Activated B cell treated with CpG ODN at 0.5 μM for 24 hours (primary cell): Measurements from ENCODE around the gene YY1. TPM values are rescaled to one million over a fixed set of nuclear protein-coding genes. Genes with fewer than 3 reads are reported as not detected.
A peak's percentile ranks its signal among the peaks of the same experiment; 100 is the strongest.
"Not testable (repeated sequence)": the region's sequence is repeated elsewhere in the genome, so short reads cannot be mapped to it uniquely, and the experiment has no call there.

Source experiments
- ATAC-seq: fragments of 200-7000 bp; cut with Tn5 transposase; one replicate; pipeline ENCODE4 v1.10.0; 2021; ENCODE audit warnings: low read depth, mild to moderate bottlenecking, moderate library complexity
- CTCF ChIA-PET: fragments of 350-600 bp; sonication (Branson Sonifier 250); formaldehyde crosslinking; loops from one replicate; lab custom pipeline; 2021; ENCODE audit warnings: antibody characterized with exemption; lab: Charles Lee
- POLR2A ChIA-PET: fragments of 350-600 bp; sonication (Branson Sonifier 250); formaldehyde crosslinking; loops from one replicate; lab custom pipeline; 2021; ENCODE audit warnings: antibody characterized with exemption; lab: Charles Lee
- DNase-seq: peaks from one replicate; pipeline ENCODE4 v3.0.0; 2022
- H3K27ac Mint-ChIP-seq: one replicate; pipeline ENCODE4 v1.8.0; 2020; ENCODE audit warnings: mixed read lengths
- H3K27me3 Mint-ChIP-seq: one replicate; pipeline ENCODE4 v1.8.0; 2021; ENCODE audit warnings: mixed read lengths
- H3K36me3 Mint-ChIP-seq: one replicate; pipeline ENCODE4 v1.8.0; 2021; ENCODE audit warnings: low read depth, mixed read lengths
- H3K4me1 Mint-ChIP-seq: one replicate; pipeline ENCODE4 v1.8.0; 2021; ENCODE audit warnings: mixed read lengths
- H3K4me3 Mint-ChIP-seq: one replicate; pipeline ENCODE4 v1.8.0; 2020; ENCODE audit warnings: mild to moderate bottlenecking, mixed read lengths
- H3K9me3 Mint-ChIP-seq: one replicate; pipeline ENCODE4 v1.8.0; 2020; ENCODE audit warnings: mixed read lengths
- intact Hi-C: fragments of 100-400 bp; cut with micrococcal nuclease; formaldehyde crosslinking; loops from one replicate; pipeline ENCODE4 v1.15.1; 2024
- total RNA-seq: library from RNA; stranded (reverse); gene quantifications from 2 replicates; pipeline ENCODE4 v1.2.3, GENCODE V29; 2022
- TF ChIP-seq, protein P1 (sequence below): fragments of 200-600 bp; IDR thresholded peaks from one replicate; pipeline ENCODE4 v1.8.0; 2022; ENCODE audit warnings: antibody characterized with exemption, mild to moderate bottlenecking

YY1 gene
- total RNA-seq, 1 donor from 2014 or later: 72.6 TPM

DNA sequence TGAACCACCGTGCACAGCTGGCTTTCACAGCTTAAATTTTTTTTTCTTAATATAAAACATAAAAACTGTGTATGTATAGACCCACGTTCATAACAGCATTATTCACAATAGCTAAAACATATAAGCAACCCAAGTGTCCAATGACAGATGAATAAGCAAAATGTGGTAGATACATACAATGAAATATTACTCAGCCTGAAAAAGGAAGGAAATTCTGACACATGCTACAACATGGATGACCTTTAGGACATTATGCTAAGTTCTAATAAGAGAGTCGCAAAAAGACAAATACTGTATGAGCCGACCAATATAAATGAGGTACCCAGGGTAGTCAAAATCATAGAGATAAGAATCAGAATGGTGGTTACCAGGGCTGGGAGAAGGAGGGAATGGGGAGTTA, 13.8 kb upstream of the YY1 start:
- TF ChIP-seq, protein P1, sequence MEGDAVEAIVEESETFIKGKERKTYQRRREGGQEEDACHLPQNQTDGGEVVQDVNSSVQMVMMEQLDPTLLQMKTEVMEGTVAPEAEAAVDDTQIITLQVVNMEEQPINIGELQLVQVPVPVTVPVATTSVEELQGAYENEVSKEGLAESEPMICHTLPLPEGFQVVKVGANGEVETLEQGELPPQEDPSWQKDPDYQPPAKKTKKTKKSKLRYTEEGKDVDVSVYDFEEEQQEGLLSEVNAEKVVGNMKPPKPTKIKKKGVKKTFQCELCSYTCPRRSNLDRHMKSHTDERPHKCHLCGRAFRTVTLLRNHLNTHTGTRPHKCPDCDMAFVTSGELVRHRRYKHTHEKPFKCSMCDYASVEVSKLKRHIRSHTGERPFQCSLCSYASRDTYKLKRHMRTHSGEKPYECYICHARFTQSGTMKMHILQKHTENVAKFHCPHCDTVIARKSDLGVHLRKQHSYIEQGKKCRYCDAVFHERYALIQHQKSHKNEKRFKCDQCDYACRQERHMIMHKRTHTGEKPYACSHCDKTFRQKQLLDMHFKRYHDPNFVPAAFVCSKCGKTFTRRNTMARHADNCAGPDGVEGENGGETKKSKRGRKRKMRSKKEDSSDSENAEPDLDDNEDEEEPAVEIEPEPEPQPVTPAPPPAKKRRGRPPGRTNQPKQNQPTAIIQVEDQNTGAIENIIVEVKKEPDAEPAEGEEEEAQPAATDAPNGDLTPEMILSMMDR: no peak
- no peak overlapping the region for H3K27ac Mint-ChIP-seq
- intact Hi-C loops: no loop called here

DNA sequence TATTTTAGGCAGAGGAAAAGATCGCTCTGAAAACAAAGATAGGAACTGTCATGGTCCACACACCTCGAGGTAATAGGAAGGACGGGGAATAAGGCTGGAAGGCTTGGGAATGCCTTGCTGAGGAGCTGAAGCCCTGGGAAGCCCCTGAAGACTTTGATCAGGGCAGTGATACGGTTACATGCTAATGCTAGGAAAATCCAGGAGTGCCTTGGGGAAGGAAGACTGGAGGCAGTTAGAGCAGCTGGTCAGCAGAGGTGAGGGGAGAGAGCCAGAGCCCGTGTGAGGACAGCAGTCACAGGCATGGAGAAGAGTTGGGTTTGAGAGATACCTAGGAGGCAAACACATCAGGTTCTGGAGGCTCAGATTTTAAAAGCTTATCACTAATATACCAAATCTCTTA, 8.6 kb upstream of the YY1 start:
- peaks cover 13% of the 10 kb centered on the region for H3K4me1 Mint-ChIP-seq
- no peak overlapping the region for H3K4me3 Mint-ChIP-seq
- ChIA-PET POLR2A (interaction anchor here (1.0 kb wide), 2 partner anchors 9 to 10 kb away, joined by 3 read pairs; no protein-coding TSS in a partner anchor), CTCF (no interaction called here)
- H3K9me3 Mint-ChIP-seq: no peaks in the 10 kb centered on the region
- no peaks in the 10 kb centered on the region for H3K27me3 Mint-ChIP-seq
- H3K36me3 Mint-ChIP-seq: peaks cover 25% of the 10 kb centered on the region
- no peak for DNase-seq
- no peak for ATAC-seq
- intact Hi-C loops: loop anchor here (10.0 kb wide), 1 partner anchor 626 kb away; the partner anchor contains the start of gene CCDC85C
- no peak overlapping the region for H3K27ac Mint-ChIP-seq
- TF ChIP-seq, protein P1: no peak

More for the DNA sequence above, 13.8 kb upstream of the YY1 start:
- DNase-seq: no peak
- Mint-ChIP-seq H3K36me3 (peaks cover 9% of the 10 kb centered on the region), H3K4me1 (peaks cover 21% of the 10 kb centered on the region), H3K27me3 (no peaks in the 10 kb centered on the region), H3K9me3 (no peaks in the 10 kb centered on the region), H3K4me3 (no peak overlapping the region)
- CTCF ChIA-PET: interaction anchor here (1.1 kb wide), 1 partner anchor 32 kb away, joined by 4 read pairs; no protein-coding TSS in a partner anchor
- no peak for ATAC-seq
- POLR2A ChIA-PET: no interaction called here

- Mint-ChIP-seq H3K27ac (no peak overlapping the region), H3K4me1 (peaks cover 33% of the 10 kb centered on the region), H3K36me3 (peaks cover 27% of the 10 kb centered on the region), H3K4me3 (no peak overlapping the region), H3K27me3 (no peaks in the 10 kb centered on the region), H3K9me3 (no peaks in the 10 kb centered on the region)
- no peak for ATAC-seq
- DNase-seq: no peak
- TF ChIP-seq, protein P1: no peak
- ChIA-PET POLR2A (interaction anchor here (2.4 to 2.9 kb wide), 2 partner anchors 10 to 20 kb away, joined by 9 to 14 read pairs; no protein-coding TSS in a partner anchor), CTCF (interaction anchor here (2.0 kb wide), 1 partner anchor 42 kb away, joined by 4 read pairs; no protein-coding TSS in a partner anchor)
- intact Hi-C loops: loop anchor here (10.0 kb wide), 1 partner anchor 630 kb away; the partner anchor contains the start of gene CCDC85C
Measured at GRCh38 chr14:100234511-100234910, 4.4 kb upstream of the YY1 start.

DNA sequence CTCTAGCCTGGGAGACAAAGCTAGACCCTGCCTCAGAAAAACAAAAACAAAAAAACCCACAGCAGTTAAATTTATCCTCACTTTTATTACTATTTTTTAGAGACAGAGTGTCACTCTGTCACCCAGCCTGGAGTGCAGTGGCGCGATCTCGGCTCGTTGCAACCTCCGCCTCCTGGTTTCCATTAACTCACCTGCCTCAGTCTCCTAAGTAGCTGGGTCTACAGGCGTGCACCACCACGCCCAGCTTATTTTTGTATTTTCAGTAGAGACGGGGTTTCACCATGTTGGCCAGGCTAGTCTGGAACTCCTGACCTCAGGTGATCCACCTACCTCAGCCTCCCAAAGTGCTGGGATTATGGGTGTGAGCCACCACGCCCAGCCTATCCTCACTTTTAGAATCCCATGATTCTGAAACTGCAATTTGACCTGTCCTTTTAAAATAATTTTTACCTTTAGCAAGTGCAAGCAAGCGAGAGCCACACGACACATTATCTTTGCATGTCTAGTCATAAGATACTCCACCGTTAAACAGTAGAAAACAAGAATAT, 2.6 kb upstream of the YY1 start:
- not testable (repeated sequence) for H3K27me3 Mint-ChIP-seq, DNase-seq, ATAC-seq, H3K9me3 Mint-ChIP-seq
- H3K4me1 Mint-ChIP-seq: peaks cover 42% of the 10 kb centered on the region
- intact Hi-C loops: loop anchor here (10.0 kb wide), 1 partner anchor 632 kb away; the partner anchor contains the start of gene CCDC85C
- POLR2A ChIA-PET: interaction anchor here (0.7 to 2.9 kb wide), 6 partner anchors 14 to 139 kb away, joined by 3 to 18 read pairs (median 6); a partner anchor contains a TSS
- peaks cover 29% of the 10 kb centered on the region for H3K36me3 Mint-ChIP-seq
- CTCF ChIA-PET: interaction anchor here (2.1 kb wide), 1 partner anchor 15 kb away, joined by 6 read pairs; no protein-coding TSS in a partner anchor
- H3K27ac Mint-ChIP-seq: peak overlapping the region; percentile 84
- H3K4me3 Mint-ChIP-seq: peak overlapping the region; percentile 87

DNA sequence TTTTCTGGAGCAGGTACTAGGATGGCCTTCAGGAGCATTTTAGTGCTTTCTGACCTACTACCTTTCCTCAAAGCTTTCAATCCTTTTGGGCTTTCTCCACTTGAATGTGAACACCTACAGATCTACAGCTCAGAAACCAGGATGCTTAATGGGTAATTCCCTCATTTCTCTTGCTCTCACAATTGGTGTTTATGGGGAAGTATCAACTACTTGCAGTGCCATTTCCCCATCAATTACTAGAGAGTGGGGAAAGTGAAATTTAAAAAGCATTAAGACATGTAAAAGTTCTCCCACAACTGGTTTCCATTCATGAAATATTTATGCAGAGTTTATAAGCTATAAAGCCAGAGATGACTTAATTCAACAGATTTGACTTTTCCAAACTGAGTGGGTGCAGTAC, 2.1 kb upstream of the YY1 start:
- Mint-ChIP-seq H3K4me1 (peaks cover 47% of the 10 kb centered on the region), H3K9me3 (no peaks in the 10 kb centered on the region), H3K4me3 (peak overlapping the region; percentile 87), H3K36me3 (peaks cover 30% of the 10 kb centered on the region), H3K27me3 (no peaks in the 10 kb centered on the region), H3K27ac (peak overlapping the region; percentile 84)
- POLR2A ChIA-PET: interaction anchor here (0.9 to 2.9 kb wide), 7 partner anchors 12 to 138 kb away, joined by 3 to 18 read pairs (median 5); a partner anchor contains a TSS
- CTCF ChIA-PET: interaction anchor here (2.1 kb wide), 1 partner anchor 15 kb away, joined by 6 read pairs; no protein-coding TSS in a partner anchor
- DNase-seq (no peak), ATAC-seq (no peak)
- intact Hi-C loops: loop anchor here (10.0 kb wide), 1 partner anchor 632 kb away; the partner anchor contains the start of gene CCDC85C
- TF ChIP-seq, protein P1: no peak
